GM11168 (cell line): Measurements from ENCODE around the gene PTCD2.

Experiments used
- in situ Hi-C: fragments of 300-500 bp; cut with MboI; formaldehyde crosslinking; loops from one replicate; pipeline ENCODE4 v1.12.0; 2022; ENCODE audit warnings: low sequenced_read_pairs; ENCODE audit not compliant: unreplicated experiment

The PTCD2 gene

DNA sequence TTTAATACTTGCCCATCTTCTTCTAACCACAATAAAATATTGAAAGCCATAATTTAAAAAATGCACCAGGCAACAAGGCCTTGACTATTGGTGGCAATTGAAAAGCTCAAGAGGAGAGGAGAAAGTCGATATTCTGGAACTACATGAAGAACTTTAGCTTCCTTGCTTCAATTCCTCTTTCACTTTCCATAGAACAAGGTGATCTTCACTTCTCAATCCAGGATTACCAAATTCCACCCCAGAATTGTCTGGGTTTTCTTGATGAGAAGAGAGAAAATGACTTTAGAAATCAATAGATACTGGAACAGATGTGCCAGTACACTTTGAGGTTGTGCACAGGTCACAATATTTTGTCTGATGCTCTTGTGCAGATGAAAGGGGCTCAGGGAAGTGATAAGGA, 52.2 kb downstream of the PTCD2 start:
- in situ Hi-C loops = loop anchor here (10.0 kb wide), 1 partner anchor 152 kb away; no protein-coding TSS in a partner anchor

DNA sequence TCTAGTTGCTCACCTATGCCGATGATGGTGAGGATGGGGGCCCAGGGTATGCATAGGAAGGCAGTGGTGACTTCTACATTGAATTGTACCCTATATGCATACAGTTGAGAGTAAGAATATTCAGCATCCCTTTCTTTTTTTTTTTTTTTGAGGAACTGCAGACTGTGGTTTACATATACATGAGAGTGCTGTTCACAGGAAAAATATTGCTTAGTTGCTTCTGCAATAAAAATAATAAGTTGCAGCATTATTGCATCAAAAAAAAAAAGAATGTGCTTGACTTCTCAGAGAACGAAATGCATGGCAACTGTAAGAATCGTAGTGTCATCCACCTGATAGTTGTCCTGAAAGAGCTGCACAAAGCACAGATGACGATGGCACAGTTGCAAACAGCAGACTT, 52.8 kb downstream of the PTCD2 start:
- in situ Hi-C loops = loop anchor here (10.0 kb wide), 1 partner anchor 152 kb away; no protein-coding TSS in a partner anchor

DNA sequence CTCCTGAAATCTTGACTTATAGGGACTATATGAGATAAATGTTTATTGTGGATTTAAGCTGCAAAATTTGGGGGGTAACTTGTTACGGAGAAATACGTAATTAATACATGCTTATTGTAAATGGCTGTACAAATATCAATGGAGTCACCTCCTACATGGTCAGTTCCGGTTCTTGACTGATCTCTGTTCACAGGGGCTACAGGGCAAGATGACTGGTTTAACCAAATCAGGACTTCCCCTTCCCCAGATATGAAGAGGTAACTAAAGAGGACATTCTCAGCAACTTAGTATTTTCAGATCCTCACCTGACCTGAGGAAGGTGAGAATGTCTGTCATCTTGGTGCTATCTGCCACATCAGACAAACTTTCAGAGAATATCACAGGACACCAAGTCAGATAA, 54.7 kb downstream of the PTCD2 start:
- in situ Hi-C loops = loop anchor here (10.0 kb wide), 1 partner anchor 150 kb away; no protein-coding TSS in a partner anchor

DNA sequence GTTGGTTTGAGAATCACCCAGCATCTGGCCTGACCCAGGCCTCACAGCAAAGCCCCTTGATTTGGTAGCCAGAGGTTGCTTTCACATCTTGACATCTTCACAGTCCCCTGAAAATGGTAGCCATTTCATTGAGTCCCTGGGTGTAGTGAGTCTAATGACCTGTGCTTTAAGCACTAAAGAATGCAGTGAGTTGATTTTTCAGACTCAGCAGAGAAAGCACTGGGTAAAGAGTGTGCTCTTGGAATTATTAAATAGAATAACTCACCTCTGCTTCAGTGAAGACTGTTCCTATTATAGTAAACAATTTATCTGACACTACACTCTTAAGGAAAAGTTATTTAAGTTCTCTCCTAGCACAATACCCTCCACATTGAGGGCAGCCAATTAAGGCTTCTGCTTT, 56.2 kb downstream of the PTCD2 start:
- in situ Hi-C loops = loop anchor here (10.0 kb wide), 1 partner anchor 148 kb away; no protein-coding TSS in a partner anchor

DNA sequence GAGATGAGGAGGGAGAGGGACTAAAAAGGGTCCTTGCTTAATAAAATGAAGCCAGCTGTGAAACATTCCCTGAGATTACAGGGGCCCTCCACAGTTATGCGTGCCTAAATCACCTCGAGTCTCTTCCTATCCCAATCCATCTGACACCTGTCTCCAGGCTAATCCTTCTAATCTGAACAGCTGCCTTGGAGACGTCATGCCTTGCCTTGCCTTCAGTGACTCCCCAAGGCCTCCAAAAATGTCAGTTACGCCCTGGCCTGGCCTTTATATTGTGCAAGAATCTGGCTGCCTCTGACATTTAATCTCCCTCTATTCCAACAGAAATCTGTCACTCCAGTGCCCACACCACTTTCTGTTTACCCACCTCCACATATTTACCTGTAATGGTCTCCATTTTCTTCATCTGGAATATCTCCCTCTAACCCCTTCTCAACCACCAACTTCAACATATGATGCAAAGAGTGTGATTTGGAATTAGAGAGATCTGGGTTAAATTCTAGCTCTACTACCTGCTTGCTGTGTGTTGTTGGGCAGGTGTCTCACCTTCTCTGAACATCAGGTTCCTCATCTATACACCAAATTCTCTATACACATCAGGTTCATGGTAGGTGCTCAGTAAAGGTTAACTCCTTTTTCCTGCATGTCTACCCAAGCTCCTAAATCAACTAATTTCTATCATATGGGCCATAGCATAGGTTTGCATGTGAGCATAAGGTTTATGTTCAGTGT, 57.9 kb downstream of the PTCD2 start:
- in situ Hi-C loops = loop anchor here (10.0 kb wide), 1 partner anchor 147 kb away; no protein-coding TSS in a partner anchor

DNA sequence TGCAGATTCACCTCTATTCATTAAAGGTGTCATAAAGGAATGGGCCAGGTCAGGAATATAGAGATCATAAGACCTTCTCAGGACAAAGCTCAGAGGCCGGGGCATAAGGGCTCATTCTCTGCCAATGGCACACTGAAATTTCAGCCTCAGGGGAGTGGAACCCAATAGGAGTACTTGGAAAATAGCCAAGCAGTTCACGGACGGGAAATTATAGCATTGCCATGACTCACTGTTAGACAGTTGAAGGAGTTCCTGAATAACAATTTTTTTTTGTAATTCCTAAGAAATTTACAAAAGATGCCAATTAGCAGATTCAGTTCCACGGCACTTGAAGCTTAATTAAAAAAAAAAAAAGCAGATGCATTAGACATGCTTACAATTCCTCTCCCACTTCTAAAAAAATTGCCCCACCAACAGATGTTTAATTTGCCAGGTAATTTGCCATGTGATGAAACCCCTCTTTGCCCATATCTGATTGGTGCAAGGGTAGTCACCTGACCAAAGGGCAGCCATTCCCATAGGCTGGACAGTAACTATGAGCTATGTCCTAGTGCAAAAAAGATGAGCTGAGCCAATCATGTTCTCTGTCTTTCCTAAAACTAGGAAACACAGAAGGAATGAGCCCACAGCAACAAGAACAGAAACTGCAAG, 58.6 kb downstream of the PTCD2 start:
- in situ Hi-C loops = loop anchor here (10.0 kb wide), 1 partner anchor 146 kb away; no protein-coding TSS in a partner anchor

DNA sequence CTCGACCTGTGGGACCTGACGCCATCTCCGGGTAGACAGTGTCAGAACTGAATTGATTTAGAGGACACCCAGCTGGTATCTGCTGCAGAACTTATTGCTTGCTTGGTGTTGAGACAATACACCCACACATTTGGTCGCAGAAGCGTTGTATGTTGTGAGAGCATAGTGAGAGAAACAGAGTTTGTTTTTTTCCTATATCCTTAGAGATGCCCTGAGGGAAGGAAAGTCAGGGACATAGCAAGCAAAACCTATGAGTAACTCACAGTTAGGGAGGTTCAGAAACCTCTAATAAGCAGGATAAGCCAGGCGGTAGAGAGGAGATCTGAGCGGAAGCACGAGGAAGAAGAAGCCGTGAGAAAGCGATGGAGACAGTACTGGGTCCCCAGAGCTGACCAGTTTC, 59.8 kb downstream of the PTCD2 start:
- in situ Hi-C loops = loop anchor here (10.0 kb wide), 1 partner anchor 145 kb away; no protein-coding TSS in a partner anchor

DNA sequence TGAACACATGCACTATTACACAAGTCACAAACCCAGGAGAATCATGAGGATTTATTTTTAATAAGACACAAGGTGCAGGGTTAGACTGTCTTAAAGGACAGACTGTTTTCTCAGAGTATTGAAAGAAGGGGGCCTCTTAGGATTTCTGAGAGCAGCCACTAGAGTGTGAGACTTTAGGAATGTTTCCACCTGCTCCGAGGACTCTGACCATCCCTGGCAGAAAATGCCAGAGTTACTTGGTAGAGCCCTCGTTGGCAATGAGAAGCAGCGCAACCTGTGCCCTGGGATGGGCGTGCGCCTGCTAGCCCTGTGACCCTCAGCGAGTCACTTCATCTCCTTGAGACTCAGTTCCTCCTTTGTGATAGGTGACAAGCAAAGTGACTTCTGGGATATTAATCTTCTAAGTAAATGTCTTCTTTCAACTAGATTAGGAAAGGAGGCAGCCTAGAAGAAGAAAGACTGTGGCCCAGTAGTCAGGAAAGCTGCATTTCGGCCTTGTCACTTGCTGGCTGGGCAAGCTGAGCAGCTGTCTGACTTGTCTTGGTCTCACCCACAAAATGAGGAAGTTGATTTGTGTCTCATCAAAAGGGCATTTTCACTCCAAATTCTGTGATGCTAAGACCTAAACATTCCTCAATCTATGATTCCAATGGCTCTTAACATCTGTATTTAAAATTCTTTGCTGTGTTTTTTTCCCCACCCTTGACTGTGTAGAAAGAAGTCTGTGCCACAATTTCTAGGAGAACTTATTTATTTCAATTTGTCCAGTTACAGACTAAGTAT, 60.5 kb downstream of the PTCD2 start:
- in situ Hi-C loops = no loop called here

DNA sequence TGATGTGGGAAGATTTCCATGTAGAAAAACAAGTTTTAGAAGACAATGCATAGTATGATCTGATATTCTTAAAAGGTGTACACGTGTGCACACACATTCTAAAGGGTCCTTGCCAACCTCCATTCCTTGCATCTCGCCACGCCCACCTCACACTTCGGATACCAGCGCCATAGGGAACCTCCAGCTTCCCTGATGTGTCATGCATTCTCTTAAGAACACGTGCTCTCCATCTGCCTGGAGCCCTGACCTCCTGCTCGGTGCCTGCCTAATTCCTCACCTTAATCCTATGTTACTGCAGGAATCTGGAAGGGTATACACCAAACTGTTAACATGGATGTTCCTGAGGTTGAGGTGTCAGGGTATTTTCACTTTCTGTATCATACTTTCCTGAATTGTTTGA, 63.1 kb downstream of the PTCD2 start:
- in situ Hi-C loops = no loop called here

DNA sequence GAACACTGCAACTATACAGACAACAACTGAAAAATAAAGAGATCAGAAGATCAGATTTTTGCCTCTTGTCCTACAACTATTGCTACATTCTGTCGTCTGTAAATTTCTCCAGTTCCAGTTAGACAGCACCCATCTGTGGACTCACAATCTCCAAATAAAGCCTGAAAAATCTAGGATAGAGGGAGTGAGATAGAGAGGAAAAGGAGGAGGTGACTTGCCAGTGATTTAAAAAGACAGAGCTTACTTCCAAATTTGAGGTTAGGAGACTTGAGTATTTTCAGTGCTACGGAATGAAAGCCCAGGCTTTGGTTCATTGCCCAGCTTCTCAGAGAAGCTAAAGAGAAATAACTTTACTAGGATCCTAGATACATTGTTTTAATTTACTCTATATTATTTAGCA, 63.6 kb downstream of the PTCD2 start:
- in situ Hi-C loops = no loop called here

DNA sequence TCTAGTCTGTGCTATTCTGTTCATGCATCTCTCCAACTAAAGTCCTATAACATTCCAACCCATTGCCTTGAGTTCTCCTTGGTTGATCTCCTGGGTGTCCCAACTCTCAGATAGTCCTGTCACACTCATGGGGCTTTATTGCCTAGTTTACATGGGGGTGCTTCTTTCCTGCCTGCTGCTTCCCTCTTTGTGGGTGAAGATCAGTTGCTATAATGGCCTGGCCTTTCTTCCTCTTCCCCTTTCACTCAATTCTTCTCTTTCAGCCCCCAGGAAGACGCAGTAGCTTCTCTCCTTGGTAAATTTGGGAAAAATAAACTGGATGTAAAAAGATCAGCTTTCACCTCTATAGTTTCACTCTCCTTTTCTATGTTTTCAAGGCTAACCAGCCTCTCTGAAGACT, 66.5 kb downstream of the PTCD2 start:
- in situ Hi-C loops = no loop called here

DNA sequence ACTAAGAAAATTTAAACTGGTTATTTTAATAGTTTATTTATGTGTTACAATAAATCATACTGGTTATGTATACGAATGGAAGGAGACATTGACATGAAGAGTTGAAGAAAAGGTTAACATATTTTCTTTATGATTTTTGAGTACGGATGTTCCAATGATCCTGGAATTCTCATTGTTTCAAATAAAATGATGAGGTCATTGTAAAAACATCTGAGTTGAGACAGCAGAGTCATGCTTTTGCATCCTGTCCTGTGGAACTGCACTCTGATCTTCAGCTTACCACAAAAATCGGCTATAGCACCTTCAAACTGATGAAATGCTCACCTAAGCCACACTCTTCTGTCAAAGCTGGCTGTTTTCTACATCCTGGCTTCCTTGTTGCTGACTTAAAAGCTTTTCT, 67.8 kb downstream of the PTCD2 start:
- in situ Hi-C loops = no loop called here

DNA sequence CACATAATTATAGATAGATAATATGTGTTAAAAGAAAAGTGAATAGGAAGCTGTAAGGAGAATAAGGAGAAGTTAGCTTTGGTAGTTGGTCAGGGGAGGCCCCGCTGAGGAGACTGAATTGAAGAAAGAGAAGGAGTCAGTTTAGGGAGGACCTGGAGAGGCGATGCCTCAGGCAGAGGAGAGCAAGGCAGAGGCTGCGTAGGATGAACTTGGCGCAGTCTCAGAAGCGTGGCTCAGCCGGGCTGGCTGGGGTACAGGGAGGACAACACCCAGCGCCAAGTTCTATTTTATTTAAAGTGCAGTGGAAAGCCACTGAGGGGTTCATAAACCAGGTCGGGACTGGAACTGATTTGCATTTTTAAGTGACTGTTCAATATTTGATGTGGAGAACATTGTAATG, 68.5 kb downstream of the PTCD2 start:
- in situ Hi-C loops = no loop called here

DNA sequence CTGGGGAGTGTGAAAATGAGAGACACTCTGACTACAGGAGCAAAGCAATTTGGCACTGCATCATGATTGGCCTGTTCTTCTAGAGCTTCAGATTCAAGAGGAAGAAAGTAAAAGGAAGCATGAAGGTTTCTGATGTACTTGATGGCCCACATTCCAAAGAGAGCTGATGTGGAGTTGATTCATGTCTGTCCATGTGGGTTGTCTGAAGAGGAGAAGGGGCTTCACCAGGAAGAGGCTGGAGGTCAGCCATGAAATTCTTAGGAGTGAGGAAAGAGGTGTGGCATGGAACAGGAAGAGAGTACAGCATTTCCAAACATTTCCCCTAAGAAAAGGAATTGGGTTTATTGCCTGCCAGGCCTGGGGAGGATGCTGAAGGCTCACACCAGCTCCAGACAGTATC, 70.7 kb downstream of the PTCD2 start:
- in situ Hi-C loops = no loop called here

DNA sequence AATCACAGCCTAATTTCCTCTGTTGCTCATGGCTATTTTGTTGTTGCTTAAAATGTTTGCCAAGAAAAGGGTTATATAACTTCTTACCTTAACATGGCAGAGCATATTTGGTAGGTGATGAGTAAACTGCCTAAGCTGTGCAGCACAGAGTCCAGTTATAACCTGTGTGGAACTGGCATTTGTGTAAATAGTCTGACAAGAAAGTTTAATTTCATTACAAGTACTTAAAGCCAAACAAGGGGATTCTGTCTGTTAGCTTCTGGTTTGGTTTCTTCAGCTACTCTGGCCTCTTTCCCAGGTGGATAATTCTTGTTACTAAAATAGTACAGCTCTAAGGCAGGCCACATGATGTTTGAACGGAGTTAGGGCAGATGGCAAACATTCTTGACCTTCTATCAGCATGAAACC, 72.2 kb downstream of the PTCD2 start:
- in situ Hi-C loops = no loop called here

DNA sequence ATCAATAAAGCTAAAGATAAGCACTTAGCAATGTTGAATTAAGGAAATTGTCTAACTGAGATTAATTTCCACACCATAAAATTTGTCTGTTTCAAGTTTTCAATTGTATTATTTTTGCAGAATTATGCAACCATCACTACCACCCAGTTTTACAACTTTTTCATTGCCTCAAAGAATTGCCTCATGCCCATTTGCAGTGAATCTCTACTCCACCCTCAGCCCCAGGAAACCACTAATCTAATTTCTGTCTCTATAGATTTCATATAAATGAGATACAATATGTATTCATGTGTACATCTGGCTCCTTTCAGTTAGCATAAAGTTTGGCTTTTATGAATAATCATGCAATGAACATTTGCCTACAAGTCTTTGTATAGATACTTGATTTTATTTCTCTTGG, 72.9 kb downstream of the PTCD2 start:
- in situ Hi-C loops = no loop called here

DNA sequence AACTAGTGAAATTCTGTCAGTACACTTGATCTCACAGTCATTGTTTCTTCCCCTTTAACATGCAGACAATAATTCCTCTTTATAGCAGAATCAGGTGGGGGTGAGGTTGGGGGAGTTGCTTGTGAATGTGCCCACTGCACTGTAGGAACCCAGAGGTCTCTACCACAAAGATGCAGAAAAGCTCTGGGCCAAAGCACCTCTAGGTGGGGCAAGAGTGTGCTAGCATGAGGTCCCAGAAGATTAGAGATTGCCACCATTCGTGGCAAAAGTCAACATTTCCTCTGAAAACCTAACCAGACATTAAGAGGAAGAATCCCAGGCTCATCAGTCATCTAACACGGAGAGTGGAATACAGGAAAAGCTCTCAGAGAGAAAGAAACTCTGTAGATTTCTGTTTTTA, 74.5 kb downstream of the PTCD2 start:
- in situ Hi-C loops = no loop called here

DNA sequence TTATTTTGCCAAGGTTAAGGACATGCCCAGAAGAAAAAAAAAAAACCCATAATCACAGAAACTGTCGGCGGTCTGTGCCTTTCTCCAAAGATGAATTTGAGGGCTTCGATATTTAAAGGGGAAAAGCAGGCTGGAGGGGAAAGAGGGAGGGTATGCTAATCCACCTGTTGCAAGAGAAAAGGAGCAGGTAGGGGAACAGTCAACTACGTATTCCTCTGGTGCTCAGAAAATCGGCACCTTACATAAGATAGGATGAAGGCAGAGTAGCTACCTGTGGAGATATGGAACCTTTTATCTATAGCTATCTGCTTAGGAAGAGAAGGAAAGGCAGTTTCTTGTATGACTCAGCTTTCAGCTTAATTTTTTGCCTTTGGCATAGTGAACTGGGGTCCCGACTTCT, 77.7 kb downstream of the PTCD2 start:
- in situ Hi-C loops = no loop called here

DNA sequence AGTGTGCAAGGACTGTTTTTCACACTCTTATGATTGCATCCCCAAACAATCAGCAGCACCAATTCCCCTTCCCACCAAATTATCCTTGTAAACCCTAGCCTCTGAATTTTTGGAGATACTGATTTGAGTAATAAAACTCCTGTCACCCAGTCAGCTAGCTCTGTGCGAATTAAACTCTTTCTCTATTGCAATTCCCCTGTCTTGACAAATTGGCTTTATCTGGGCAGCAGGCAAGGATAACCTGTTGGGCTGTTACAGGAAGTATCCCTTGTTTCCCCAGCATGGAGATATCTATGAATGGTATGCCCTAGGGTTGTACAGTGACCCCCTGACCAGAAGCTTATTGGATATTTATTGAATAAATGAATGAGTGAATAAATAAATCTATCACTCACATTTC, 80.8 kb downstream of the PTCD2 start:
- in situ Hi-C loops = no loop called here

DNA sequence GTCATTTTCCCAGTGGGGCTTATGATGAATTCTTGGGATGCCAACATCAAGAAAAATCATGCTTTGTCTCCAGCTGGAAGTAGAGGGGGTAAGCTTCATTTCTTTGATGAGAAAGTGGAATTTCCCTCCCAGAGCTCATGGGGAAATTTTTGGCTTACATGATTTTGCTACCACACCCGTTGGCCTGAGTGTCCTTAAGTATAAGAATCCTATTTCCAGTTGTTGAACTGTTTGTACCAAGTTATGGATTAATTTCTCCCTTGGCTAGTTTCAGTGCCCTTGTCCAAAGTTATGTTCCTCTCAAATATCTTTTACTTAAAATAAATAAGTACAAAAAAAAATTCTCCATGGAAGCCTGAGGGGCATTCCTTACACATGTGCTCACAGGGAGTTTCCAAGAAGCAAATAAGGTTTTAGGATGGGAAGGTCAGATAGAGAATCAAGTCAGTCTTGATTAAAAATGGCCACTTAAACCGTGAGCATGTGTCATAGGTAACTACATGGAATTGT, 82.3 kb downstream of the PTCD2 start:
- in situ Hi-C loops = no loop called here
